Endothelial cell of umbilical vein (primary cell): ENCODE measurements around the gene ZRANB1.

Experiments used
- CTCF ChIP-seq, 2 donors: IDR thresholded peaks; 1 replicate in 1 of 2; 2 replicates in 1 of 2; pipeline ENCODE4 v1.5.1; 2011; ENCODE audit warnings: low read length in 2 of 2, mild to moderate bottlenecking in 2 of 2, moderate library complexity in 2 of 2, control low read depth in 1 of 2, inconsistent platforms in 1 of 2, low read depth in 1 of 2; ENCODE audit not compliant: insufficient read depth in 1 of 2; ENCODE audit errors: extremely low read depth in 1 of 2
- POLR2A ChIP-seq: IDR thresholded peaks from 2 replicates; pipeline ENCODE4 v1.6.1; 2012; ENCODE audit warnings: low read depth, mild to moderate bottlenecking, control low read depth, low read length

- TF ChIP-seq CTCF (IDR thresholded peaks at IDR 0.05; ENCODE audit: extremely low read depth in 1 of 2, insufficient read depth in 1 of 2, low read depth in 1 of 2, low read length in 2 of 2) (no peak), POLR2A (no peak)
These were observed 92.8 kb downstream of the ZRANB1 start for GRCh38 chr10:125034675-125035074.
